ENCODE data around the gene FNDC3B. TPM values are rescaled to one million over a fixed set of nuclear protein-coding genes. Genes with fewer than 3 reads are reported as not detected.

Gene FNDC3B
- total RNA-seq, 4 donors from 2014 or later: 23.9 to 61.9 (median 37.0) TPM

- Histone ChIP-seq H3K27me3 (no peaks in the 10 kb centered on the region), H3K4me1 (peaks cover 31% of the 10 kb centered on the region), H3K9me3 (no peaks in the 10 kb centered on the region), H3K36me3 (no peaks in the 10 kb centered on the region), H3K27ac (no peak overlapping the region), H3K4me3 (no peak overlapping the region)
- WGBS: 98% methylated on average over 2 of the region's 2 CpGs
- DNase-seq (ENCODE audit: low spot score in 2 of 2): no peak
- no peak for TF ChIP-seq POLR2A (IDR thresholded peaks at IDR 0.05)
- TF ChIP-seq POLR2AphosphoS5 (IDR thresholded peaks at IDR 0.05): no peak
- TF ChIP-seq CTCF (IDR thresholded peaks at IDR 0.05): no peak
- no peak for TF ChIP-seq EP300 (IDR thresholded peaks at IDR 0.05)
Observed at GRCh38 chr3:172177803-172178316, 138.5 kb downstream of the FNDC3B start.

- DNase-seq (ENCODE audit: low spot score in 2 of 2): no peak
- no peak overlapping the region for H3K4me3 ChIP-seq
- H3K27me3 ChIP-seq: no peaks in the 10 kb centered on the region
- peaks cover 33% of the 10 kb centered on the region for H3K4me1 ChIP-seq
- no peak overlapping the region for H3K27ac ChIP-seq
- WGBS: 79% methylated on average over 5 of the region's 5 CpGs
- TF ChIP-seq EP300 (IDR thresholded peaks at IDR 0.05) (no peak), POLR2A (IDR thresholded peaks at IDR 0.05) (no peak), CTCF (IDR thresholded peaks at IDR 0.05) (no peak), POLR2AphosphoS5 (IDR thresholded peaks at IDR 0.05) (no peak)
- no peaks in the 10 kb centered on the region for H3K36me3 ChIP-seq
- H3K9me3 ChIP-seq: no peaks in the 10 kb centered on the region
Observed at GRCh38 chr3:172179680-172180399, 140.5 kb downstream of the FNDC3B start.

GRCh38 chr3:172180473-172180872 is 141.1 kb downstream of the FNDC3B start:
- Histone ChIP-seq H3K27me3 (no peaks in the 10 kb centered on the region), H3K4me1 (peaks cover 33% of the 10 kb centered on the region), H3K36me3 (no peaks in the 10 kb centered on the region), H3K27ac (no peak overlapping the region), H3K9me3 (no peaks in the 10 kb centered on the region), H3K4me3 (no peak overlapping the region)
- WGBS: 53% methylated on average over 2 of the region's 2 CpGs
- TF ChIP-seq EP300 (IDR thresholded peaks at IDR 0.05): no peak
- no peak for TF ChIP-seq POLR2AphosphoS5 (IDR thresholded peaks at IDR 0.05)
- no peak for TF ChIP-seq POLR2A (IDR thresholded peaks at IDR 0.05)
- TF ChIP-seq CTCF (IDR thresholded peaks at IDR 0.05): no peak
- DNase-seq (ENCODE audit: low spot score in 2 of 2): no peak

- H3K9me3 ChIP-seq: no peaks in the 10 kb centered on the region
- no peaks in the 10 kb centered on the region for H3K27me3 ChIP-seq
- no peak for DNase-seq (ENCODE audit: low spot score in 2 of 2)
- no peaks in the 10 kb centered on the region for H3K36me3 ChIP-seq
- H3K27ac ChIP-seq: no peak overlapping the region
- 65% methylated on average over 6 of the region's 6 CpGs for WGBS
- no peak overlapping the region for H3K4me3 ChIP-seq
- H3K4me1 ChIP-seq: peaks cover 20% of the 10 kb centered on the region
- TF ChIP-seq EP300 (IDR thresholded peaks at IDR 0.05): no peak
- no peak for TF ChIP-seq POLR2A (IDR thresholded peaks at IDR 0.05)
- no peak for TF ChIP-seq CTCF (IDR thresholded peaks at IDR 0.05)
- TF ChIP-seq POLR2AphosphoS5 (IDR thresholded peaks at IDR 0.05): no peak
Observed at GRCh38 chr3:172181932-172182586, 142.7 kb downstream of the FNDC3B start.

- Histone ChIP-seq H3K4me3 (no peak overlapping the region), H3K27ac (no peak overlapping the region), H3K9me3 (no peaks in the 10 kb centered on the region), H3K4me1 (peaks cover 20% of the 10 kb centered on the region), H3K27me3 (no peaks in the 10 kb centered on the region), H3K36me3 (no peaks in the 10 kb centered on the region)
- DNase-seq (ENCODE audit: low spot score in 2 of 2): no peak
- 34% methylated on average over 2 of the region's 2 CpGs for whole genome bisulfite sequencing
- TF ChIP-seq POLR2AphosphoS5 (IDR thresholded peaks at IDR 0.05) (no peak), CTCF (IDR thresholded peaks at IDR 0.05) (no peak), POLR2A (IDR thresholded peaks at IDR 0.05) (no peak), EP300 (IDR thresholded peaks at IDR 0.05) (no peak)
Observed at GRCh38 chr3:172182797-172183196, 143.4 kb downstream of the FNDC3B start.

Data from suprapubic skin (tissue), 4 donors.